ENCODE data around the gene GLRX.

GRCh38 chr5:95770830-95771708 is 51.5 kb downstream of the GLRX start:
- no peak for TF ChIP-seq CTCF (conservative IDR thresholded peaks at IDR 0.05; ENCODE audit: low read depth, low read length)
- TF ChIP-seq POLR2A (IDR thresholded peaks at IDR 0.05; ENCODE audit: low read depth, low read length): no peak
- no peak for TF ChIP-seq RFX5 (IDR thresholded peaks at IDR 0.05; ENCODE audit: low read depth, low read length)
- TF ChIP-seq RAD21 (IDR thresholded peaks at IDR 0.05; ENCODE audit: low read length): no peak
- TF ChIP-seq USF2 (IDR thresholded peaks at IDR 0.05; ENCODE audit: low read depth, low read length): no peak
- no peak for TF ChIP-seq CHD1 (IDR thresholded peaks at IDR 0.05; ENCODE audit: low read depth, low read length)
- TF ChIP-seq ELK1 (IDR thresholded peaks at IDR 0.05; ENCODE audit: borderline replicate concordance, low read depth, low read length): no peak
- TF ChIP-seq CEBPB (IDR thresholded peaks at IDR 0.05; ENCODE audit: low read depth, low read length): no peak
